H9 (cell line): ENCODE results near the gene WSCD1. TPM values are rescaled to one million over a fixed set of nuclear protein-coding genes. Genes with fewer than 3 reads are reported as not detected.

Experiments
- DNase-seq: peaks from one replicate; pipeline ENCODE4 v3.0.0-alpha.2; 2017
- H2AFZ ChIP-seq: one replicate; pipeline ENCODE4 v1.6.1; 2013; ENCODE audit warnings: mild to moderate bottlenecking, low read length, control low read depth, moderate library complexity
- H2AK5ac ChIP-seq: 2 replicates; pipeline ENCODE4 v1.6.1; 2013; ENCODE audit warnings: low read length, control low read depth, mixed read lengths; ENCODE audit not compliant: insufficient read length
- H2BK120ac ChIP-seq: one replicate; pipeline ENCODE4 v1.6.1; 2013; ENCODE audit warnings: low read depth, mild to moderate bottlenecking, low read length, control low read depth, inconsistent platforms; ENCODE audit not compliant: poor library complexity, severe bottlenecking
- H2BK12ac ChIP-seq: 2 replicates; pipeline ENCODE4 v1.6.1; 2013; ENCODE audit warnings: low read length, control low read depth, mixed read lengths, low read depth; ENCODE audit not compliant: insufficient read length
- H2BK15ac ChIP-seq: 2 replicates; pipeline ENCODE4 v1.6.1; 2013; ENCODE audit warnings: low read depth, low read length, control low read depth
- H2BK20ac ChIP-seq: one replicate; pipeline ENCODE4 v1.6.1; 2013; ENCODE audit warnings: low read depth, mild to moderate bottlenecking, low read length, control low read depth, inconsistent platforms; ENCODE audit not compliant: poor library complexity, severe bottlenecking
- H2BK5ac ChIP-seq: 2 replicates; pipeline ENCODE4 v1.6.1; 2013; ENCODE audit warnings: low read length, control low read depth, mixed read lengths; ENCODE audit not compliant: insufficient read length
- H3K14ac ChIP-seq: 2 replicates; pipeline ENCODE4 v1.6.1; 2013; ENCODE audit warnings: low read length, control low read depth; ENCODE audit not compliant: insufficient read depth
- H3K18ac ChIP-seq: 2 replicates; pipeline ENCODE4 v1.6.1; 2013; ENCODE audit warnings: low read depth, mild to moderate bottlenecking, mixed read lengths, low read length, control low read depth; ENCODE audit not compliant: insufficient read length
- H3K23ac ChIP-seq: 2 replicates; pipeline ENCODE4 v1.6.1; 2013; ENCODE audit warnings: low read length, control low read depth, mixed read lengths, low read depth; ENCODE audit not compliant: insufficient read length
- H3K23me2 ChIP-seq: 2 replicates; pipeline ENCODE4 v1.6.1; 2013; ENCODE audit warnings: low read depth, mild to moderate bottlenecking, mixed read lengths, low read length, control low read depth; ENCODE audit not compliant: insufficient read length, poor library complexity, severe bottlenecking
- H3K27ac ChIP-seq: 2 replicates; pipeline ENCODE4 v1.5.1; 2013; ENCODE audit warnings: low read length, control low read depth, mixed read lengths, low read depth; ENCODE audit not compliant: insufficient read length
- H3K27me3 ChIP-seq: 2 replicates; pipeline ENCODE4 v1.6.1; 2013; ENCODE audit warnings: low read length, control low read depth, inconsistent platforms; ENCODE audit not compliant: insufficient read depth
- H3K4ac ChIP-seq: 2 replicates; pipeline ENCODE4 v1.6.1; 2013; ENCODE audit warnings: low read depth, mild to moderate bottlenecking, control low read depth, inconsistent platforms, low read length, moderate library complexity
- H3K4me1 ChIP-seq: 2 replicates; pipeline ENCODE4 v1.6.1; 2013; ENCODE audit warnings: low read length, control low read depth, inconsistent platforms; ENCODE audit not compliant: insufficient read depth
- H3K4me2 ChIP-seq: 2 replicates; pipeline ENCODE4 v1.6.1; 2013; ENCODE audit warnings: low read length, control low read depth, mixed read lengths; ENCODE audit not compliant: insufficient read length, insufficient read depth
- H3K56ac ChIP-seq: 2 replicates; pipeline ENCODE4 v1.6.1; 2013; ENCODE audit warnings: low read depth, mild to moderate bottlenecking, mixed read lengths, low read length, control low read depth; ENCODE audit not compliant: insufficient read length
- H3K79me1 ChIP-seq: 2 replicates; pipeline ENCODE4 v1.6.1; 2013; ENCODE audit warnings: low read depth, mild to moderate bottlenecking, moderate library complexity, low read length, control low read depth, inconsistent platforms; ENCODE audit not compliant: insufficient read depth, poor library complexity, severe bottlenecking
- H3K79me2 ChIP-seq: 2 replicates; pipeline ENCODE4 v1.6.1; 2013; ENCODE audit warnings: low read length, control low read depth, inconsistent platforms; ENCODE audit not compliant: insufficient read depth
- H3K9ac ChIP-seq: 2 replicates; pipeline ENCODE4 v1.6.1; 2013; ENCODE audit warnings: low read length, control low read depth, mixed read lengths; ENCODE audit not compliant: insufficient read length; ENCODE audit errors: extremely low read depth
- H3K9me3 ChIP-seq: one replicate; pipeline ENCODE4 v1.6.1; 2013; ENCODE audit warnings: low read depth, low read length, inconsistent platforms; ENCODE audit not compliant: control insufficient read depth
- H3T11ph ChIP-seq: one replicate; pipeline ENCODE4 v1.6.1; 2013; ENCODE audit warnings: mild to moderate bottlenecking, low read length, control low read depth, inconsistent platforms
- H4K20me1 ChIP-seq: one replicate; pipeline ENCODE4 v1.6.1; 2013; ENCODE audit not compliant: control insufficient read depth, insufficient read length, insufficient read depth
- H4K5ac ChIP-seq: 2 replicates; pipeline ENCODE4 v1.6.1; 2013; ENCODE audit warnings: low read depth, mild to moderate bottlenecking, mixed read lengths, low read length, control low read depth; ENCODE audit not compliant: insufficient read length
- H4K8ac ChIP-seq: replicated peaks from 2 replicates; pipeline ENCODE4 v1.6.1; 2013; ENCODE audit warnings: low read length, control low read depth, mixed read lengths, low read depth; ENCODE audit not compliant: insufficient read length
- H4K91ac ChIP-seq: 2 replicates; pipeline ENCODE4 v1.6.1; 2013; ENCODE audit warnings: low read depth, mild to moderate bottlenecking, moderate library complexity, mixed read lengths, low read length, control low read depth; ENCODE audit not compliant: insufficient read length
- H3K27ac Mint-ChIP-seq, 3 experiments: 2 replicates in 2 of 3; 3 replicates in 1 of 3; pipeline ENCODE4 v1.8.0; 2020 to 2021; ENCODE audit warnings: mixed read lengths in 3 of 3, mild to moderate bottlenecking in 1 of 3, moderate library complexity in 1 of 3
- H3K27me3 Mint-ChIP-seq: 2 replicates; pipeline ENCODE4 v1.8.0; 2021; ENCODE audit warnings: low read depth, mild to moderate bottlenecking, moderate library complexity, mixed read lengths
- H3K36me3 Mint-ChIP-seq, 3 experiments: 2 replicates in 2 of 3; 3 replicates in 1 of 3; pipeline ENCODE4 v1.8.0; 2020 to 2021; ENCODE audit warnings: low read depth in 3 of 3, mixed read lengths in 3 of 3; ENCODE audit not compliant: insufficient read depth in 1 of 3
- H3K4me1 Mint-ChIP-seq, 2 experiments: 2 replicates each; pipeline ENCODE4 v1.8.0; 2020; ENCODE audit warnings: mixed read lengths in 2 of 2
- H3K4me3 Mint-ChIP-seq, 2 experiments: 2 replicates in 1 of 2; 3 replicates in 1 of 2; pipeline ENCODE4 v1.8.0; 2020 to 2021; ENCODE audit warnings: mild to moderate bottlenecking in 2 of 2, mixed read lengths in 2 of 2, moderate library complexity in 1 of 2
- H3K9me3 Mint-ChIP-seq, 2 experiments: 2 replicates in 1 of 2; 3 replicates in 1 of 2; pipeline ENCODE4 v1.8.0; 2020; ENCODE audit warnings: mild to moderate bottlenecking in 2 of 2, mixed read lengths in 2 of 2, moderate library complexity in 1 of 2
- WGBS: extraction: QIAGEN DNeasy Blood & Tissue Kit; methylation state at CpG from one replicate; pipeline ENCODE4 v1.1.7; 2013; ENCODE audit warnings: missing lambda C conversion rate, low lambda C conversion rate, mixed read lengths; ENCODE audit not compliant: insufficient read length; ENCODE audit errors: extremely low coverage; 5-methylcytosine and 5-hydroxymethylcytosine counted together
- total RNA-seq: library from RNA; stranded (reverse); gene quantifications from 2 replicates; pipeline ENCODE4 v1.2.1, GENCODE V29; 2021
- TF ChIP-seq, protein P1 (sequence below): fragments of 200-600 bp; sonication (generic); conservative IDR thresholded peaks from 3 replicates; pipeline ENCODE4 v1.8.0; 2021; ENCODE audit warnings: antibody characterized with exemption, mild to moderate bottlenecking

The WSCD1 gene
- total RNA-seq, 1 experiment from 2014 or later: 33.6 TPM

DNA sequence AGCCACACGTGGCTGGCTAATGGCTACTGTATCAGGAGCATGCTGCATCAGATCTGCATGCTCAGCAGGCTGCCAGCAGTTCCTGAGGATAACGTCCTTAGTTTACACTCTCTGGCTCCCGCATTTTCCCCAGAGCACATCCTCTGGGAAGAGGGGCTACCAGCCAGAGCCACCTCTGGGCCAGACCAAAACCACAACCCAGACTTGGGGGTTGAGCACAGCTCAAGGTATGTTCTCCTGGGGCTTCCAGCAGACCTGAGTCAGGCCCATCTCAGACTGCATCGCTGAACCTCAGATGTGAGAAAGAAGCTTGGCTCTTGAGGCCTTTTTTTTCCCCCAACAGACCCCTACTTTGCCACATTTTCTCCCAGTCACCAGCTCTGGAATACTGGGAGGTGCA, 23.7 kb upstream of the WSCD1 start:
- Histone ChIP-seq H2BK120ac (no peak overlapping the region), H3K23ac (no peak overlapping the region), H3K4ac (no peak overlapping the region), H3K9me3 (no peaks in the 10 kb centered on the region), H3K4me2 (no peak overlapping the region), H3K56ac (no peak overlapping the region), H3K27me3 (no peaks in the 10 kb centered on the region), H3K14ac (no peak overlapping the region; the same call in 1 of the 2 replicates), H3K9ac (no peak overlapping the region), H3K18ac (no peak overlapping the region), H3K23me2 (no peaks in the 10 kb centered on the region), H3K79me1 (no peaks in the 10 kb centered on the region), H2BK12ac (no peak overlapping the region), H4K5ac (no peak overlapping the region), H2AFZ (no peak overlapping the region), H3K4me1 (no peaks in the 10 kb centered on the region), H4K8ac (no peak overlapping the region), H4K20me1 (no peaks in the 10 kb centered on the region), H2BK15ac (no peak overlapping the region), H4K91ac (no peak overlapping the region), H3T11ph (no peak overlapping the region), H3K27ac (no peak overlapping the region), H2BK20ac (no peak overlapping the region), H3K79me2 (no peaks in the 10 kb centered on the region), H2BK5ac (no peak overlapping the region), H2AK5ac (no peak overlapping the region)
- TF ChIP-seq, protein P1, sequence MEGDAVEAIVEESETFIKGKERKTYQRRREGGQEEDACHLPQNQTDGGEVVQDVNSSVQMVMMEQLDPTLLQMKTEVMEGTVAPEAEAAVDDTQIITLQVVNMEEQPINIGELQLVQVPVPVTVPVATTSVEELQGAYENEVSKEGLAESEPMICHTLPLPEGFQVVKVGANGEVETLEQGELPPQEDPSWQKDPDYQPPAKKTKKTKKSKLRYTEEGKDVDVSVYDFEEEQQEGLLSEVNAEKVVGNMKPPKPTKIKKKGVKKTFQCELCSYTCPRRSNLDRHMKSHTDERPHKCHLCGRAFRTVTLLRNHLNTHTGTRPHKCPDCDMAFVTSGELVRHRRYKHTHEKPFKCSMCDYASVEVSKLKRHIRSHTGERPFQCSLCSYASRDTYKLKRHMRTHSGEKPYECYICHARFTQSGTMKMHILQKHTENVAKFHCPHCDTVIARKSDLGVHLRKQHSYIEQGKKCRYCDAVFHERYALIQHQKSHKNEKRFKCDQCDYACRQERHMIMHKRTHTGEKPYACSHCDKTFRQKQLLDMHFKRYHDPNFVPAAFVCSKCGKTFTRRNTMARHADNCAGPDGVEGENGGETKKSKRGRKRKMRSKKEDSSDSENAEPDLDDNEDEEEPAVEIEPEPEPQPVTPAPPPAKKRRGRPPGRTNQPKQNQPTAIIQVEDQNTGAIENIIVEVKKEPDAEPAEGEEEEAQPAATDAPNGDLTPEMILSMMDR: no peak
- Mint-ChIP-seq H3K9me3 (no peaks in the 10 kb centered on the region; a peak in 1 of 5 replicates), H3K4me1 (no peaks in the 10 kb centered on the region), H3K36me3 (no peaks in the 10 kb centered on the region), H3K4me3 (no peak overlapping the region), H3K27me3 (no peaks in the 10 kb centered on the region; the same call in 1 of the 2 replicates), H3K27ac (no peak overlapping the region)
- DNase-seq: no peak
- WGBS: no CpG with 5 or more reads among the region's 4 CpGs
